AML-193 (cell line): ENCODE results near the gene IL13RA2.

Source experiments
- DNase-seq, 2 experiments: peaks; one replicate each; lab custom pipeline; 2025; lab: John Stamatoyannopoulos, UW

IL13RA2 gene, protein sequence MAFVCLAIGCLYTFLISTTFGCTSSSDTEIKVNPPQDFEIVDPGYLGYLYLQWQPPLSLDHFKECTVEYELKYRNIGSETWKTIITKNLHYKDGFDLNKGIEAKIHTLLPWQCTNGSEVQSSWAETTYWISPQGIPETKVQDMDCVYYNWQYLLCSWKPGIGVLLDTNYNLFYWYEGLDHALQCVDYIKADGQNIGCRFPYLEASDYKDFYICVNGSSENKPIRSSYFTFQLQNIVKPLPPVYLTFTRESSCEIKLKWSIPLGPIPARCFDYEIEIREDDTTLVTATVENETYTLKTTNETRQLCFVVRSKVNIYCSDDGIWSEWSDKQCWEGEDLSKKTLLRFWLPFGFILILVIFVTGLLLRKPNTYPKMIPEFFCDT

DNA sequence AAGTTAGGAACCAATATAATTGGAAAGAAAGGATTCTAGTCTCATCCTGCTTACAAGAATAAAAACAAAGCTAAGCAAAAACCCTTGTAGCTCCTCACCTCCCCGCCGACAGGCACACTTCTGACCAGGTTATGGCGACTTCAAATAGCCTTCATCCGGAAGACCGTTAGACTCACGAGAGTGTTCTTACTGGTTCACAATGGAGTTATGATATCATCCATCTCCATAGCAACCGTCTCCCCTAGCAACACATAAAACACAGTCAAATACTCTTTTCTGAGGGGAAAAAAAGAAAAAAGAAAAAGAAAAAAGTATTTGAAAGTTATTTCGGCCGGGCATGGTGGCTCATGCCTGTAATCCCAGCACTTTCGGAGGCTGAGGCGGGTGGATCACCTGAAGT, at the start of gene IL13RA2:
Gene IL13RA2, minus strand, starts transcription at position 162 of the 400 bp plus-strand sequence. CDS start 347 bp downstream, outside the sequence.
- no peak for DNase-seq

DNA sequence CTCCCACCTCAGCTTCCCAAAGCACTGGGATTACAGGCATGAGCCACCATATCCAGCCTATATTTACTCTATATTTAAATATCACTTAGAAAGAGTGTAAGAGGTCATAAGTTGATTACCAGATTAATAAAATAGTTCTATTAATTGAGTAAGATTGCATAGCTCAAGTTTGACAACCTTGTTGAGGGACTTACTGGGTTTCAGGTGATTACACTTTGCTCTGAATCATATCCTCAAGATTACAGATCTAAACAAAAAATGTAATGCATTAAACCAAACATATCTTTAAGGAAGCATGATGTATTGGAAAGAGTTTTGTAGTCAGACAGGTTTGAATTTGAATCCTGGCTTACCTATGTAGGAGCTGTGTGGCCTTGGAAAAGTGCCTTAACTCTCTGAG, 47.9 kb upstream of the IL13RA2 start:
- DNase-seq = no peak

DNA sequence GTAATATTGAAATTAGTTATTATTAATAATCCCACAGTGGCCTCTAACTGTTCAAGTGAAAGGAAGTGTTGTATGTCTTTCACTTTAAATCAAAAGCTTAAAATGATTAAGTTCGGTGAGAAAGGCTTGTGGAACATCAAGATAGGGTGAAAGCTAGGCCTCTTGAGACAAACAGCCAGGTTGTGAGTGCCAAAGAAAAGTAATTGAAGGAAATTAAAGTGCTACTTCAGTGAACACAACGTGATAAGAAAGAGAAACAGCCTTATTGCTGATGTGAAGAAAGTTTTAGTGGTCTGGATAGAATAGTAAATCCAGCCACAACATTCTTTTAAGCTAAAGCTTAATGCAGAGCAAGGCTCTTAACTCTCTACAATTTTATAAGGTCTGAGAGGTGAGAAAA, 42.6 kb upstream of the IL13RA2 start:
- no peak for DNase-seq

DNA sequence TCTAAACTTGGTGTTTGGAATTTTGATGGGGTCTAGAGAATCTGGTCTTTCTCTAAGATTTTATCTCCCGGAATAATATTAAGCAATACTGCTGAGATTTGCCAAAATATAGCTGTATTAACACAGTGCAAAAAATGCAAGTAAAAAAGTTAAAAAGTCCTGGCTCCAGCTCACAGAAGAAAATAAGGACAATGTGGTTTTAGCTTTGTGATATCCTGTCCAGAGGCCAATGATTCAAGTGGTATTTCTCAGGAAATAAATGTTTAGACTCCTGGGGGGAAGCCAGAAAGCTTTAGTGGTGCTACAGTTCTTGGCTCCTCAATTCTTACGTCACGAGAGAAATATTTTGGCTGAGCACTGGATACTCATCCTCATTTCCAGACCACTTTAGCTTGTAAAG, 40.9 kb upstream of the IL13RA2 start:
- no peak for DNase-seq

DNA sequence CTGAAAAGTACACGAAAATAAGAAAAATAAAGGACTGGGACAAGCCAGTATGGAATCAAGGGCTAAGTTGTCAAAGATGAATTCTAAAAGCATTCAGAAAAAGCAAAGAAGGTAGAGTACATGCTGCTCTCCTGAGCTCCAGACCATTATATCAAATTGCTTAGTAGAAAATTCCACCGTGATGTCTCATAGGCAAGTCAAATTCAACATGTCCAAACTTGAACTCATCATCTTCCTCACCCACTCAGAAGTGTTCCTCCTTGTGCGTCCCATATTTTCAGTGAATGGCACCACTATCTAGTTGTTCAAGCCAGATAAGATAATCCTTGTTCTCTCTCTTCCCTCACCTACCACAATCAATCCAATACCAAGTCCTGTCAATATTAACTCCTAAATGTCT, 37.5 kb upstream of the IL13RA2 start:
- no peak for DNase-seq

DNA sequence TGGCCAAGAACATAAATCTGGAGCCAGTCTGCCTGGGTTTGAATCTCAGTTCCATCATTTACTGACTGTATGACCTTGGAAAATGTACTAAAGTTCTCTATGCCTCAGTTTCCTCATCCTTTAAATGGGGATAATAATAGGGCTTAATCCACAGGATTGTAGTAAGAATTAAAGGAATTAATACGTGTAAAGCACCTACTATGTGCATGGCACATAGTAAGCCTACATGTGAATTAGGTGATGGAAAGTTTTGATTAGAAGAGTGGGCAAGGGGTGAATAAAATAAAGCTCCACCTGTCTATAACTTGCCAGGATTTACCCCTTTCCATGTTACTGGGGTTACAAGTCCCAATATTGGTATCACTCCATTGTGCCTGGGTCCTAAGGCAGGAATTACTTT, 35.8 kb upstream of the IL13RA2 start:
- DNase-seq = no peak

DNA sequence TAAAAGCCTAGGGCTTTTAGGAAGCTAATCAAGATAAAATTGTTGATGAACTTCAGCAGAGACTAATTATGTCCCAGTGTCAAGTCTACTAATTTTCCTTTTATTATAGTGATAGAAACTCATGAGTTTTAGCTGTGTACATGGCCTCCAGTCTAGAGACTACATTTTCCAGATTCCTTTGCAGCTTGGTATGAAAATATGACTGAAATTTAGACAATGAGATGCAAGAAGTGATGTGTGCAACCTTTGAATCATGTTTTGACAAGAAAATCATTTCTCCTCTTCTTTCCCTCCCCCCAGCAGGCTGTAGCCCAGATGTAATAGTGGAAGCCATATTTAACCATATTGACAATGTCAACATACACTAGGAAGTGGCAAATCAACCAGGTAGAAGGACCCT, 30.3 kb upstream of the IL13RA2 start:
- no peak for DNase-seq

DNA sequence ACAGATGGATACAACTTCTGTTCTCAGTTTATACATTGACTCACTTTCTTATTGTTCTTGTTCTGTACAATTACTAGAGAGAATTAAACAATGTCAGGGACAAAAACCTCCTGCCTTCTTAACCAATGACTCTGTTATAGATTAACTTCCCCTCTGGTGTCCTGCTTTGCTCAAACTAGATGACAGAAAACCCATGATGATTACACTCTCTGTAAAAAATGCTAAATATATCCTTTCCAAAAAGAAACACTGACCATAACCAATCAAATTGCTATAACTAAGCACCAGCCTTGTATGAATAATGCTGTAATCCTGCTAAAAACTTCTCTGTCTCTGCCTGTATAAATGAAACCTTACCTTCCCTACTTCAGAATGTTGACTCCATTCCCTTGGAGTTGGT, 29.8 kb upstream of the IL13RA2 start:
- no peak for DNase-seq

DNA sequence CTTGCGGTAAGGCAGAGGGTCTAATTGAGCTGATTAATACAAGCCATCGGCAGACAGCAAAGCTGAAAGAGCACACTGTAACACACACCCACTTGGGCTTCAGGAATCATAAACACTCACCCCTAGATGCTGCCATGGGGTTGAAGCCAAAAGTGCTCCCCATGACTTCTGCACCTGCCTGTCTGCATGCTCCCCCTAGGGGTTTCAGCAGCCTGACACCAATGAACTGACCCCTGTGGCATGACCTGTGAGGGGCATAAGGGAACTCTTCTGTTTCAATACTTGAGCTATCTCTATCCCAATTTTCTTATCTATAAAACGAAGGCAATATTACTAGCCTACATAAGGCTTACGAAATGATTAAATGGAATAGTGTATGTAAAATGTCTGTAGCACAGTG, 23.0 kb upstream of the IL13RA2 start:
- no peak for DNase-seq

GRCh38 chrX:115038406-115038805, 21.0 kb upstream of the IL13RA2 start:
- DNase-seq = no peak

GRCh38 chrX:115036029-115036428, 18.6 kb upstream of the IL13RA2 start:
- DNase-seq = no peak

DNA sequence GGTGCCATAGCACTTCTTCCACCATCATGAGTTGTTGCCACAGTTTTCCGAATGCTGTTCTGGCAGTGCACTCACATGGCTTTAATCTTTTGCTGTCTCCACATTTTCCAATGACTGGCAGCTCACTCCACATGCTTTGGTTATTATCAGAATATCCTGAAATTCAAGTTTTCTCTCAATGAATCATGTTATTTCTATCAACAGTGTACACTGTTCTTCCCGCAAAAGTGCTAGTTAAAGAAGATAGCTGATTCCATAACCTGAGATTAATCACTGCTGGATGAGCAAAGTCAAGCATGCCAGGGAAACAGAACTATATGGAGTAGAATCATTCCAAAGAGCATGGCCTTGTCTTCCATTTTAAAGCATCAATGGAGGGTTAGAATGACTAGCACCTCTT, 14.6 kb upstream of the IL13RA2 start:
- no peak for DNase-seq

DNA sequence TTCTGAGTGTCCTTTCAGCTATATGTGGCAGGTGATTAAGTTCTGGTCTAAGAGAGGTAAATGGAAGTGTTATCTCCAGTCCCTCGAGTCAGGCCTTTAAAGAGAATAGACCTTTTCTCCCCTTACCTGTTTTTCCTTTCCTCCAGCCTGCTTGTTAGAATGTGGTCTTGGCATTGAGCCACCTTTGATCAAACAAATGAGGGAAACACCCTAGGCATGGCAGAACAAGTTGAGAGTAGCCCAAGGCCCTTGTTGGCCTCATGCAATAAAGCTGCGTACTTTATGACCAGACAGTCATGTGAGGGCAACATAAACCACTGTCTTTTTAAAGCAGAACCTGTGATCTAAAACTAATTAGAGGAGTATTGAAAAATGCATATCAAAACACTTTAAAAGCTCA, 13.2 kb upstream of the IL13RA2 start:
- DNase-seq = no peak

DNA sequence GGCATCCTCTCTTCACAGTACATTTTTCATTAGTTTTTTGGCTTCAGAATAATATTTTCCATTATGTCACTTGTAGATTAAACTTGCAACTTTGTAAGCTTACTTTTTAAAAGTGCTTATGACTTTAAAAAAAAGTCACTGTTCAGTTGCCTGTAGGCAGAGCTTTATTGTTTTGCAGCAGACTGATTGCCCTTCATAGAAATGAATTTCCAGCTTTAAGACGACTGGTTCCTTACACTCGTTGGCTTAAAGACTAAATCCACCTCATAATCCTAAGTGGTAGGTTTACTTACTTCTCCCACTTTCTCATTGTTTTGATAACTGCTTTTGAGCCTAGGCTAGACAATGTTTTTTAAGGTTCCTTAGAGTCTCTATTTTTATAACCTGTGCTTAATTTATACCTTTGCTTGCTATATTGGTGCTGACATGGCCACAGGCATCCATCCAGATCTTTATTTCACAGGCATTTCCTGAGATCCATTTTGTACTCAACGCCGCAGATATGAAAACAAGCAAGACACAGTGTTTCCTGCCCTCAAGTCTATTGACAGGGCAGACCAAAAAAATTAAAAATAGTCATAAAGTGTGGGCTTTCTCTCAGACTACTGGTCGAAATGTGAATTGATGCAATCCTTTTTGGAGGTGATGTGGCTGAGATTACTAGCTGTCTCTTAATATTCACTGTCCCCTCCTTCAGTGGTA, 12.6 kb upstream of the IL13RA2 start:
- no peak for DNase-seq

DNA sequence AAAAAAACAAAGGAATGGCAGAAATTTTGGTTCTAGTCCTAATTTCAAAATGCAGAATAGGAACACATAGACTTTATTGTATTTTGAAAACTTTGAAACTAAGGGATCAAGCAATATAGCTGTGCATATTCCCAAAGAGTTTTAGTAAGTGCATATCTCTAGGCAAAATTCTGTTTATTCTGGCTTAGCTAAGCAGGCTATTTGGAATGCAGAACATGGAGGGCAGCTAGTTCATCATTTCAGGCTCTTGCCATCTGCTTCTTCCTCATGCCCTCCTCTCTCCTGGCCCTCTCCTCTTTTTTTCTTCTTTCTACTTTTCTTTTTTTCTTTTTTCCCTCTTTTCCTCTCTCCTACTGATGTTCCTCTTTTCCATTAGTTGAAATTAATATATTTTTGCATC, 12.0 kb upstream of the IL13RA2 start:
- DNase-seq = no peak

GRCh38 chrX:115023811-115024210, 6.4 kb upstream of the IL13RA2 start:
- DNase-seq = no peak

DNA sequence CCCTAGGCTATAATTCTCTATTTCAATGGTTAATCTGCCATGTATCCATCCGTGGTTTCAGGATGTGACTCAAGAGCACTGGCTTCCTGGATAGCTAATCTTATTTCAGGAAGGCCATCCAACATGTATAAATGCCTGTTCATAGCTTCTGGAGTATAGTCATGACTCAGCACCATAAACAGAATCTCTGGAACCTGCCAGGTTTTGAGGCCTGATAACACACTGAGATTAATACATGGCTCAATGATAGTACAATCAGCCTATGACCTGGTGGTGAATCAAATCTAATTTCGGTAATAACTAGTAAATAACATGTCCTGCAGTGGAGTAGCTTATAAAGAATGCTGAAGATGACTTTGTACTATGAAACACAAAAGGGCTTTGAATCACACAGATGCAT, 5.7 kb upstream of the IL13RA2 start:
- DNase-seq = no peak

GRCh38 chrX:115021121-115021520, 3.7 kb upstream of the IL13RA2 start:
- DNase-seq = no peak

DNA sequence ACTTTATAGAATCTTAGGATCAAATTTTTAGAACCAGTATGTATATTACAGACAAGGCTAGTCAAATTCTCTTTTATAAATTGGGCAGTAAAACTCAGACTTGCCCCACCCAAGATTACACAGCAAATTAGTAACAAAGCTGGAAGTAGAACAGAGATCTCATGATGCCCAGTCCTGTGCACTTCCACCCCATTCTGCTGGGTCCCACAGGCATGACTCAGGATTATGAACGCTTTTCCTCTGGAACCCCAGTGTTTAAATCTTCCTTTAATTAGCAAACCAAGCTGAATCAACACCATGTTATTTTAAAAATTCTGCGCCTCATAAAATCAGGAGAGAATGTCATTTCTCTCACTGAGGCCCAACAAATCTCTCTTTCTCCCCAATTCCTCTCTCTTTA, 1.5 kb upstream of the IL13RA2 start:
- no peak for DNase-seq

DNA sequence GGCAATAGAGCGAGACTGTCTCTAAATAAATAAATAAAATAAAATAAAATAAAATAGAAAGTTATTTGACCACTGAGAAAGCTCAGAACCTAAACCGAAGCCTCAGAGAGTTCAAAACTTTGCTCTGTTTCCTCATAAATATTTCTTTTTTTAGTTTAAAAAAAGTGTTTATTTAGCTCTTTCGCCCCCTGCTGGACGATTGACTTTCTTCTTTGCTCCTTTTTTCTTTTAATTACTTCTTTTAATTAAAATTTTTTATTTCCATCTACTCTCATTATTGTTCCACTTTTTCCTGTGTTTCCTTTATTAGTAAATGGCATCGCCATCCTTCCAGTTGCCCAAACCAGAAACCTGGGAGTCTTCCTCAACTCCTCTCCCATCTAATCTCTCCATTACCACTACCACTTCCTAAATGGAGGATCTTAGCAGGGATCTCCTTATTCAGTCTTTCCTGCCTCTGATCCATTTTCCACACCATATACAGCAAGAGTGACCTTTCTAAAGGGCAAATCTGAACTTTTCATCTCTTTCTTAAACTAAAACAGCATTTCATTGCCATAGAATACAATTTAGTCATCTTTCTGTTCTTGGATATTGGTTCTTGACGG, 728 bp upstream of the IL13RA2 start:
- peak in 1 of 2 experiments; percentile 0 for DNase-seq

DNA sequence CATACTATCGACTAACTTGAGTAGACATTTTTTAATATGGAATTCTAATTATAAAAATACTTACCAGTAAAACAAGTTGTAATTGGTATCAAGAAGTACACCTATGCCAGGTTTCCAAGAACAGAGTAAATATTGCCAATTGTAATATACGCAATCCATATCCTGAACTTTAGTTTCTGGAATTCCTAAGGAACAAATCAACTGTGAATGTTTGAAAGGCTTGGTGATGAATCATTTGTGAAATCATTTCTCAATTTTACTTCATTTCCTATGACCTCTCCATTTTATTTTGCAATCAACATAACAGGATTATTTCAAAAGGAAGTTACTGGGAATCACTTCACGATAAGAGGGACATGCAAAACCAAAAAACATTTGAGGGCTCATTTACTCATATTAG, 3.7 kb downstream of the IL13RA2 start:
- no peak for DNase-seq

DNA sequence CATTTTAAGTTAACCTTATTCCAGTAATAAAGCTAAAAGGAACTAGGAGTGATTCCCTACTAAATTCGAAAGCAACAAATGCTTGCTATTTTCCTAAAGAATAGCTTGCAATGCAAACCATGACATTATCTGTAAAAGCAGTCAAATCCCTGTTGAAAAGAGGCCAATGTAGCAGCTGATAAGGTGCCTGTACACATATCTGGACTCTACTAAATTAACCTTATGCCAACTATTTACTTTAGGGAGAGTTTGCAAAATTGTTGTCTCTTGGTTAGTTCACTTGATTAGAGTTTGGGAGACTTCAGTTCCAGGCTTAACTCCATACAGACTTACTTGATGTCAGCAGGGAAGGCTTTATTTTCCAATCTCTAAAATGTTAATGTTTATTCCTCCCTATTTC, 6.0 kb downstream of the IL13RA2 start:
- no peak for DNase-seq

DNA sequence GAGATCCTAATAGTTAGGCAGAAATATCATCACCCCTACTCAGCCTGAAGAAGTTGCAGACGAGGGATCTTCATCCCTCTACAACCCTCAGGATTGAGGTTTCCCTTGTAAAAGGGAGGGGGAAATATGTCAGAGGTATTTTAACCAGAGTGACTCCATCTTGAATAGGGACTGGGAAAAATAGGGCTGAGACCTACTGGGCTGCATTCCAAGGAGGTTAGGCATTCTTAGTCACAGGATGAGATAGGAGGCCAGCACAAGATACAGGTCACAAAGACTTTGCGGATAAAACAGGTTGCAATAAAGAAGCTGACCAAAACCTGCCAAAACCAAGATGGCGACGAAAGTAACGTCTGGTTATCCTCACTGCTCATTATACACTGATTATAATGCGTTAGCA, 17.5 kb downstream of the IL13RA2 start:
- no peak for DNase-seq
